Vagina (tissue), 2 donors: ENCODE results near the gene ITIH3.

ENCODE experiments used
- POLR2A ChIP-seq, 2 donors: fragments of 450-650 bp; IDR thresholded peaks; one replicate each; pipeline ENCODE4 v1.6.1; 2017; ENCODE audit warnings: antibody characterized with exemption in 2 of 2, mild to moderate bottlenecking in 2 of 2, moderate library complexity in 2 of 2
- TF ChIP-seq, protein P1 (sequence below), 3 experiments: fragments of 450-650 bp in 2 of 3; fragments of 200-600 bp in 1 of 3; sonication (generic) in 1 of 3; IDR thresholded peaks; one replicate each; pipeline ENCODE4 v1.5.1; 2017 to 2019; ENCODE audit warnings: antibody characterized with exemption in 3 of 3, mild to moderate bottlenecking in 2 of 3, moderate library complexity in 2 of 3

DNA sequence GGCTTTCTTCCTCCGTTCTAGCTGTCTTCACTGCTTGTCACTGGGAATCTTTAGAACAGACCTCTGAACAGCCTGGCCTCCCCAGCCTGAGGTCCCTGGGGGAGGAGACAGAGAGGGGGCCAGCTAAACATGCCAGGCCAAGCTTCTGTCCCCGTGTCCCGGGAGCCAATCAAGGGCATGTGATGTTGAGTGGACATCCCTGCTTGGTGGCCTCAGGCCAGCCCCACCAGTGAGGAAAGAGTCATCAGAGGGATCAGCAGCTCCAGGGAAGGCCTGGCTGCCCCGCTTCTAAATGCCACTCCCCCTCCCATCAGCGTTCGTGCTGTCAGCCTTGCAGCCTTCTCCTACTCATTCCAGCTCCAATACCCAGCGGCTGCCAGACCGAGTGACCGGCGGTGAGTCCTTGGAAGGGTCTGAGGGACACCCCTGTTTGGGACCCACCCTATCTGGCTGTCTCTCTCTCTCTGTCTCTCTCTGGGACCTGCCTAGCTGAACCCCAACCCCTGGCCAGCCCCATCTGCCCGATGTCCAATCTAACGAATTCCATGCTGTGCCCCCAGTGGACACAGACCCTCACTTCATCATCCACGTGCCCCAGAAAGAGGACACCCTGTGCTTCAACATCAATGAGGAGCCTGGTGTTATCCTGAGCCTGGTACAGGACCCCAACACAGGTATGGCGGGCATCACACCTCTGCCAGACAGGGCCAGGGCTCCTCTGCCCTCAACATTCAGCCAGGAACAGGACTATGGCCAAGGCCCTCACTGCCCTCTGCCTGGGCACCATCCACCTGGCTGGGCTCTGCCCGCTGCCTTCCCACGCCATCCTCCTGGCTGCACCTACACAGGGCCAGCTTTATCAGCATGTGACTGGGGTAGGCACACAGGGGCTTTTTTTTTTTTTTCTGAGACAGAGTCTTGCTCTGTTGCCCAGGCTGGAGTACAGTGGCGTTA lies 6.6 kb upstream of the ITIH3 start:
- TF ChIP-seq, protein P1, sequence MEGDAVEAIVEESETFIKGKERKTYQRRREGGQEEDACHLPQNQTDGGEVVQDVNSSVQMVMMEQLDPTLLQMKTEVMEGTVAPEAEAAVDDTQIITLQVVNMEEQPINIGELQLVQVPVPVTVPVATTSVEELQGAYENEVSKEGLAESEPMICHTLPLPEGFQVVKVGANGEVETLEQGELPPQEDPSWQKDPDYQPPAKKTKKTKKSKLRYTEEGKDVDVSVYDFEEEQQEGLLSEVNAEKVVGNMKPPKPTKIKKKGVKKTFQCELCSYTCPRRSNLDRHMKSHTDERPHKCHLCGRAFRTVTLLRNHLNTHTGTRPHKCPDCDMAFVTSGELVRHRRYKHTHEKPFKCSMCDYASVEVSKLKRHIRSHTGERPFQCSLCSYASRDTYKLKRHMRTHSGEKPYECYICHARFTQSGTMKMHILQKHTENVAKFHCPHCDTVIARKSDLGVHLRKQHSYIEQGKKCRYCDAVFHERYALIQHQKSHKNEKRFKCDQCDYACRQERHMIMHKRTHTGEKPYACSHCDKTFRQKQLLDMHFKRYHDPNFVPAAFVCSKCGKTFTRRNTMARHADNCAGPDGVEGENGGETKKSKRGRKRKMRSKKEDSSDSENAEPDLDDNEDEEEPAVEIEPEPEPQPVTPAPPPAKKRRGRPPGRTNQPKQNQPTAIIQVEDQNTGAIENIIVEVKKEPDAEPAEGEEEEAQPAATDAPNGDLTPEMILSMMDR (IDR thresholded peaks at IDR 0.05): no peak
- no peak for TF ChIP-seq POLR2A (IDR thresholded peaks at IDR 0.05)
